ENCODE measurements around the gene UPK3B.
A peak's percentile ranks its signal among the peaks of the same experiment; 100 is the strongest.
"Not testable (repeated sequence)": the region's sequence is repeated elsewhere in the genome, so short reads cannot be mapped to it uniquely, and the experiment has no call there.

Gene UPK3B

GRCh38 chr7:76509931-76510877 is at the start of gene UPK3B:
Gene UPK3B (plus strand): TSS chr7:76510552. CDS start chr7:76510653, 101 bp downstream.
- FAIRE-seq: no peak

GRCh38 chr7:76460767-76461166 is 49.6 kb upstream of the UPK3B start:
- FAIRE-seq: not testable (repeated sequence)

GRCh38 chr7:76461464-76462101 is 48.8 kb upstream of the UPK3B start, which contains the start of gene DTX2:
Gene DTX2 (plus strand): TSS chr7:76461709. CDS start chr7:76480510, 18,801 bp downstream.
- FAIRE-seq: not testable (repeated sequence)

GRCh38 chr7:76462271-76462882 is 48.0 kb upstream of the UPK3B start:
- not testable (repeated sequence) for FAIRE-seq

GRCh38 chr7:76464959-76465358 is 45.4 kb upstream of the UPK3B start:
- FAIRE-seq: not testable (repeated sequence)

GRCh38 chr7:76465950-76466349 is 44.4 kb upstream of the UPK3B start:
- FAIRE-seq: peak; percentile 9

GRCh38 chr7:76467743-76468404 is 42.5 kb upstream of the UPK3B start:
- not testable (repeated sequence) for FAIRE-seq

GRCh38 chr7:76471556-76472221 is 38.7 kb upstream of the UPK3B start:
- not testable (repeated sequence) for FAIRE-seq

GRCh38 chr7:76473097-76473496 is 37.3 kb upstream of the UPK3B start:
- not testable (repeated sequence) for FAIRE-seq

GRCh38 chr7:76476280-76476679 is 34.1 kb upstream of the UPK3B start:
- FAIRE-seq: not testable (repeated sequence)

GRCh38 chr7:76476742-76477474 is 33.4 kb upstream of the UPK3B start:
- not testable (repeated sequence) for FAIRE-seq

GRCh38 chr7:76479628-76480027 is 30.7 kb upstream of the UPK3B start:
- not testable (repeated sequence) for FAIRE-seq

GRCh38 chr7:76480403-76481253 is 29.7 kb upstream of the UPK3B start:
- FAIRE-seq: not testable (repeated sequence)

- not testable (repeated sequence) for FAIRE-seq
Observed at GRCh38 chr7:76482660-76483059, 27.7 kb upstream of the UPK3B start.

GRCh38 chr7:76483081-76483480 is 27.3 kb upstream of the UPK3B start:
- not testable (repeated sequence) for FAIRE-seq

- not testable (repeated sequence) for FAIRE-seq
Observed at GRCh38 chr7:76484456-76484855, 25.9 kb upstream of the UPK3B start.

- FAIRE-seq: not testable (repeated sequence)
Observed at GRCh38 chr7:76485822-76486610, 24.3 kb upstream of the UPK3B start.

GRCh38 chr7:76486618-76487017 is 23.7 kb upstream of the UPK3B start:
- FAIRE-seq: not testable (repeated sequence)

- FAIRE-seq: not testable (repeated sequence)
Observed at GRCh38 chr7:76487969-76488368, 22.4 kb upstream of the UPK3B start.

Measured in islet of Langerhans (tissue), 1 donor.